Lung (tissue), 12 donors: ENCODE results near the gene MAGED2. TPM values are rescaled to one million over a fixed set of nuclear protein-coding genes. Genes with fewer than 3 reads are reported as not detected.
"Not testable (repeated sequence)": the region's sequence is repeated elsewhere in the genome, so short reads cannot be mapped to it uniquely, and the experiment has no call there.

Experiments
- ATAC-seq: fragments of 200-7000 bp; cut with Tn5 transposase; one replicate; pipeline ENCODE4 v1.9.1; 2020; ENCODE audit warnings: moderate number of reproducible peaks; ENCODE audit not compliant: insufficient read depth, low FRiP score
- DNase-seq, 3 donors: peaks; one replicate each; pipeline ENCODE4 v3.0.0-alpha.2; 2013 to 2017
- H3K27ac ChIP-seq, 2 donors: one replicate each; pipeline ENCODE4 v1.5.1; 2013; ENCODE audit warnings: mild to moderate bottlenecking in 2 of 2, moderate library complexity in 2 of 2, control low read depth in 1 of 2, inconsistent platforms in 1 of 2, low read depth in 1 of 2, low read length in 1 of 2
- H3K27me3 ChIP-seq, 3 donors: one replicate each; pipeline ENCODE4 v1.5.1; 2013; ENCODE audit warnings: low read length in 2 of 3; ENCODE audit not compliant: control insufficient read depth in 3 of 3, insufficient read depth in 3 of 3
- H3K36me3 ChIP-seq, 4 donors: one replicate each; pipeline ENCODE4 v1.5.1; 2013; ENCODE audit warnings: low read length in 4 of 4, mild to moderate bottlenecking in 1 of 4, moderate library complexity in 1 of 4; ENCODE audit not compliant: control insufficient read depth in 4 of 4, insufficient read depth in 4 of 4
- H3K4me1 ChIP-seq, 5 donors: one replicate each; pipeline ENCODE4 v1.5.1; 2013; ENCODE audit warnings: low read length in 5 of 5, mild to moderate bottlenecking in 2 of 5, moderate library complexity in 1 of 5; ENCODE audit not compliant: control insufficient read depth in 5 of 5, insufficient read depth in 5 of 5
- H3K4me3 ChIP-seq: one replicate; pipeline ENCODE4 v1.5.1; 2013; ENCODE audit warnings: mild to moderate bottlenecking, control low read depth, moderate library complexity
- H3K9ac ChIP-seq, 2 donors: one replicate each; pipeline ENCODE4 v1.5.1; 2013; ENCODE audit warnings: low read length in 2 of 2, control low read depth in 1 of 2; ENCODE audit not compliant: insufficient read depth in 1 of 2
- H3K9me3 ChIP-seq, 4 donors: one replicate each; pipeline ENCODE4 v1.5.1; 2013; ENCODE audit warnings: low read length in 3 of 4, mild to moderate bottlenecking in 1 of 4, moderate library complexity in 1 of 4; ENCODE audit not compliant: control insufficient read depth in 4 of 4, insufficient read depth in 3 of 4
- CTCF ChIP-seq: IDR thresholded peaks from 2 replicates; pipeline ENCODE4 v1.5.1; 2012; ENCODE audit warnings: mild to moderate bottlenecking; ENCODE audit errors: control extremely low read depth, extremely low read depth
- WGBS, 2 donors: extraction: QIAGEN DNeasy Blood & Tissue Kit; methylation state at CpG; one replicate each; pipeline ENCODE4 v1.1.7; 2013; 5-methylcytosine and 5-hydroxymethylcytosine counted together
- polyA plus RNA-seq, 2 donors: library from polyadenylated mRNA; stranded (reverse); fragments of 200-250 nt; gene quantifications; one replicate each; pipeline ENCODE4 v1.2.1, GENCODE V29; 2013
- total RNA-seq, 2 donors: library from RNA; depleted of rRNA in 1 of 2; stranded (reverse); fragments of >200 nt in 1 of 2; gene quantifications; one replicate each; pipeline ENCODE4 v1.2.1, GENCODE V29; 2014 to 2021
- donor health status: control.
- donor health status: control.
- donor health status: Bipolar disorder and iron deficiency.
- donor health status: healthy.
- donor health status: DM: yes; HTN: yes; CAD: no.

MAGED2 gene
- total and polyA plus RNA-seq, 4 donors, result 75.8 to 276 (median 95.0) TPM

DNA sequence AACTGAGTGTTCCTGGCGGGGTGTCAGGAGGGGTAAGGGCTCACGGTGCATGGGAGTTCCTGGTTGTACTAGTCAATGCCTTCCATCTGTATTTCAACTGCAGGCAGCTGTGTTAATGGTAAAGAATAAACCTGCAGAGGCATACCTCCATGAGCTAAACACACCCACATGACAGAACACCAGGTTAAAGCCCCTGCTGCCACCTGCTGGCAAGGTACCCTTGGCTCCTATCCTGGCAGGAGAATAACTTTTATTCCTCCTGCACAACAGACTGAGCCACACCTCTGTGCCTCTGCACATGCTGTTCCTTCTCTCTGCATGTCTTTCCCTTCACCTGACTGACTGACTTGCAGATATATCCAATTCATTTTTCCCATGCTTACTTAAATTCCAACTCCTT is 20.6 kb upstream of the MAGED2 start:
- Histone ChIP-seq H3K36me3 (no peaks in the 10 kb centered on the region), H3K4me1 (no peaks in the 10 kb centered on the region), H3K9me3 (no peaks in the 10 kb centered on the region), H3K27me3 (no peaks in the 10 kb centered on the region), H3K27ac (no peak overlapping the region), H3K4me3 (no peak overlapping the region), H3K9ac (no peak overlapping the region)
- no peak for DNase-seq
- 73 to 75% methylated on average over 2 of the region's 2 CpGs for WGBS, 2 donors
- no peak for TF ChIP-seq CTCF
- no peak for ATAC-seq

GRCh38 chrX:54788446-54788845 is 19.1 kb upstream of the MAGED2 start:
- no peak overlapping the region for H3K9ac ChIP-seq
- no peak overlapping the region for H3K4me3 ChIP-seq
- H3K4me1 ChIP-seq, result no peaks in the 10 kb centered on the region
- 80 to 97% methylated on average over 9 of the region's 9 CpGs for whole genome bisulfite sequencing, 2 donors
- ATAC-seq, result no peak
- no peak overlapping the region for H3K27ac ChIP-seq
- H3K36me3 ChIP-seq, result no peaks in the 10 kb centered on the region
- H3K9me3 ChIP-seq, result no peaks in the 10 kb centered on the region
- H3K27me3 ChIP-seq, result no peaks in the 10 kb centered on the region
- no peak for DNase-seq
- no peak for TF ChIP-seq CTCF

- H3K4me3 ChIP-seq, H3K9ac ChIP-seq, H3K36me3 ChIP-seq, ATAC-seq, H3K27me3 ChIP-seq, H3K27ac ChIP-seq, H3K9me3 ChIP-seq, H3K4me1 ChIP-seq: not testable (repeated sequence)
- DNase-seq, result peak in 1 of 3 donors; percentile 24
- 44 to 57% methylated on average over 3 to 4 of the region's 5 CpGs for WGBS, 2 donors
Measured at GRCh38 chrX:54789405-54789804, 18.1 kb upstream of the MAGED2 start.

DNA sequence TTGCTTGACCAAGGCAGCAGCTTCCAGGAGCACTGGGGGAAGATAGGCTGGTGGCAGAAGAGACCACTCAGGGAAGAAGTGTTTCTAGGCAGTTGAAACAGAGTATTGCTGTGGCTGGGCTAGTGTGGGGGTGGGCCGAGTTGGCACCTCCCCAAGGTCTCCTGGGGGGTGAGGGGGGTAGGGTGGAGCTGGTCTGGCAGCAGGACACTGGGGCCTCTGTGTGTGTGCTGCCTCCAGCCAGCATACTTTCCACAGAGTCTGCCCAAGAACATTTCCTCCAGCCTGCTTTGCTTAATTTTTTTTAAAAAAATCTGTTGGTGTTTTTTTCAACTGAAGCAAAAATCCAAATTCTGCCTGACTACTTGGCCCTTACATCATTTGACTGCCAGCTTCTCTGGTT is 13.5 kb upstream of the MAGED2 start:
- WGBS, 2 donors, result 10 to 50% methylated on average over 1 of the region's 1 CpG
- no peaks in the 10 kb centered on the region for H3K36me3 ChIP-seq
- DNase-seq (peak; percentile 60 to 80 (median 63)), ATAC-seq (no peak)
- no peaks in the 10 kb centered on the region for H3K9me3 ChIP-seq
- no peak overlapping the region for H3K9ac ChIP-seq
- no peak for TF ChIP-seq CTCF
- H3K27ac ChIP-seq, result no peak overlapping the region
- H3K27me3 ChIP-seq, result no peaks in the 10 kb centered on the region
- peaks cover 0 to 9% (median 2%) of the 10 kb centered on the region in 5 donors for H3K4me1 ChIP-seq
- no peak overlapping the region for H3K4me3 ChIP-seq
